ENCODE data around the gene MTFR1L.

DNA sequence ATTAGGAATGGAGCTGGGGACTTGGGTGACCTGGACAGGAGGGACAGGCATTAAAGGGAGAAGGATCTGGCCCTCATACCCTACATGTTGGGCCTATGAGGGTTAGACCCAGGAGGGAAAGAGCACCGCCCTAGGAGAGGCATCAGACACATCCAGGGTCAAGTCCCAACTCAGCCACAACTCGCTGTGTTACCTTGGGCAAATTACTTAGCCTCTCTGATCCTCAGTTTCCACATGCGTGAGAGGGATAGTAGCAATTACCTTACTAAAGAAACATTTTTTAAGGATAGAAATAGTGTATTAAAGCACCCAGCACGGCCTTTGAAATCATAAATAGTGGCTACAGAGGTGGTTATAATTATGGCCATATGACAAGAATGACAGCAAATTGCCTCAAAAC lies 39.9 kb upstream of the MTFR1L start:
- TF ChIP-seq, protein P1, sequence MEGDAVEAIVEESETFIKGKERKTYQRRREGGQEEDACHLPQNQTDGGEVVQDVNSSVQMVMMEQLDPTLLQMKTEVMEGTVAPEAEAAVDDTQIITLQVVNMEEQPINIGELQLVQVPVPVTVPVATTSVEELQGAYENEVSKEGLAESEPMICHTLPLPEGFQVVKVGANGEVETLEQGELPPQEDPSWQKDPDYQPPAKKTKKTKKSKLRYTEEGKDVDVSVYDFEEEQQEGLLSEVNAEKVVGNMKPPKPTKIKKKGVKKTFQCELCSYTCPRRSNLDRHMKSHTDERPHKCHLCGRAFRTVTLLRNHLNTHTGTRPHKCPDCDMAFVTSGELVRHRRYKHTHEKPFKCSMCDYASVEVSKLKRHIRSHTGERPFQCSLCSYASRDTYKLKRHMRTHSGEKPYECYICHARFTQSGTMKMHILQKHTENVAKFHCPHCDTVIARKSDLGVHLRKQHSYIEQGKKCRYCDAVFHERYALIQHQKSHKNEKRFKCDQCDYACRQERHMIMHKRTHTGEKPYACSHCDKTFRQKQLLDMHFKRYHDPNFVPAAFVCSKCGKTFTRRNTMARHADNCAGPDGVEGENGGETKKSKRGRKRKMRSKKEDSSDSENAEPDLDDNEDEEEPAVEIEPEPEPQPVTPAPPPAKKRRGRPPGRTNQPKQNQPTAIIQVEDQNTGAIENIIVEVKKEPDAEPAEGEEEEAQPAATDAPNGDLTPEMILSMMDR (conservative IDR thresholded peaks at IDR 0.05) = no peak
- no peak for TF ChIP-seq EZH2 (IDR thresholded peaks at IDR 0.05; ENCODE audit: low read depth)
